Endometrial microvascular endothelial cells (primary cell): Measurements from ENCODE around the gene POLR1A. TPM values are rescaled to one million over a fixed set of nuclear protein-coding genes. Genes with fewer than 3 reads are reported as not detected.

Experiments used
- in situ Hi-C: cut with HindIII; loops from 2 replicates; pipeline ENCODE4 v1.10.0; 2017; ENCODE audit warnings: low sequenced_read_pairs, low pct_unique_long_range_greater_than_20kb; ENCODE audit errors: inconsistent ontology term
- total RNA-seq: library from RNA; depleted of rRNA; stranded (reverse); fragments of >200 nt; gene quantifications from one replicate; pipeline ENCODE4 v1.2.3, GENCODE V29; 2015; ENCODE audit errors: inconsistent ontology term

POLR1A gene
- total RNA-seq, 1 donor from 2014 or later = 20.9 TPM

- in situ Hi-C loops = no loop called here
These were observed 3.5 kb downstream of the POLR1A start for GRCh38 chr2:86102157-86102556.

GRCh38 chr2:86097913-86098312, 7.8 kb downstream of the POLR1A start:
- in situ Hi-C loops = no loop called here

- in situ Hi-C loops = no loop called here
These were observed 8.4 kb downstream of the POLR1A start for GRCh38 chr2:86097114-86097896.

DNA sequence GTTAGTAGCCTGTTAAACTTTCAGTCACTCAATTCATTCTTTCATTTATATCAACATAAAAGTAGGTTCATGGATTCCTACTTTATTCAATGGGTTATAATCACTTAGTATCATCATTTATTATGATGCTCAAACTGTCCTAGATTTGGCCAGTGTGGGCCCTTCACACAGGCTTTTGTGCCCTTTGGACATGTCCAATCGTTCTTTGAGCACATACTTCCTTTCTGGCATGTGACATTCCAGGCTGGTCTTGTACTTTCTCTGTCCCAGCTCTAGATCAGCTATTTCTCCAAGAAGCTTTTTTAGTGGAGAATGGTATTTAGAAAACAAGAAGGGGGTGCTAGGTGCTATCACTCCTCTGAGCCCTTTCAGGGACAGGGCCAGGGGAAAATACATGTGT, 11.5 kb downstream of the POLR1A start:
- in situ Hi-C loops = no loop called here

GRCh38 chr2:86087936-86088850, 17.5 kb downstream of the POLR1A start:
- in situ Hi-C loops = no loop called here

GRCh38 chr2:86082756-86083155, 22.9 kb downstream of the POLR1A start:
- in situ Hi-C loops = no loop called here

DNA sequence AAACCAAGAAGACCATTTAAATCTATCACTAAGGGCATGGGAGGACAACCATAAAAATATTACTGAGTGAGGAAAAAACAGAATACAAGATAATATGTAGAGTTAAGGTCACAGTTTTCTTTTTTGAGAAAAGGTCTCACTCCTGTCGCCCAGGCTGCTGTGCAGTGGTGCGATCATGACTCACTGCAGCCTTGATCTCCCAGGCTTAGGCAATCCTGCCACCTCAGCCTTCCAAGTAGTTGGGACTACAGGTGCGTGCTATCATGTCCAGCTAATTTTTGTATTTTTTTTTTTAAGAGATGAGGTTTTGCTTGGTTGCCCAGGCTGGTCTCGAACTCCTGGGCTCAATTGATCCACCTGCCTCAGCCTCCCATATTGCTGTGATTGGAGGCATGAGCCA, 24.0 kb downstream of the POLR1A start:
- in situ Hi-C loops = no loop called here

DNA sequence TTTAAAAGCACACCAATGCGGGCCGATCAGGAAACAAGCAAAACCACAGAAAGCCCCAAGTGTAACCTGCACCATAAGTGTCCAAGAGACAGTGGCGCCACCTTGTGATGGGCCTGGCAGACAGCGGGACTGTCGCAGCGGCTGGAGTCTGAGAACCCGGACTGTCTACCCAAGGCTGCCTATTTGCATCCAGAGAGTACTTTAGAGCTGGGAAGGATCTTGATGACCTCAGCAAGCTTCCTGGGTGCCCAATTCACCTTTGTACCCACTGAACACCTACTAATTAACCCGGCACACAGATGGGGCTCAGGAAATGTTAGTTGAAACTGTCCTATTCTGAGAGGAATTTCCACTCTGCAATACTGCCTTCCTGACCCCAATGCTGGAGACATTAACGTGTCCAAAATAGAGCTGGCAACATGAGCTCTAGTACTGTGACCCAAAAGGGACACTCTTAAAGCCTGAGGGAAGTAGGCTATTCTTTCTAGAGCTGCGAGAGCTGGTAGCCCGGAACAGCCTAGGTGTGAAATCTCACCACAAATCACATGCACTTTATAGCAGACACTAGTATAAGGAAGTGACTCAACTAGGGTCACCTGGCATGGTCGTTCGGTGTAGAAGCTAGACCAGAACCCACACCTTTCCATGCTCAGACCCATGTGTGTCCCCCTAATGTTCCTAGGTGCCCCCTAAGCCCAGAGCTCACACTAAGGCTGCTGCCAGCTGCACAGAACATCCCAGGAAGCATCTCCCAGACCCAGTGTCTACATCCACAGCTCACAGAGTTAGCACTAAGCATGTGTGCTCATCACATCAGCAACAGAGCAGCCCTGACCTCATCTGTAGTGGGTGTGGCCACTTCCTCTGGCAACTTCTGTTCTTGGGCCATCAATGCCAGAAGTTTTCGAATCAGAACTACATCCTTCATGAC, 25.4 kb downstream of the POLR1A start:
- in situ Hi-C loops = no loop called here

DNA sequence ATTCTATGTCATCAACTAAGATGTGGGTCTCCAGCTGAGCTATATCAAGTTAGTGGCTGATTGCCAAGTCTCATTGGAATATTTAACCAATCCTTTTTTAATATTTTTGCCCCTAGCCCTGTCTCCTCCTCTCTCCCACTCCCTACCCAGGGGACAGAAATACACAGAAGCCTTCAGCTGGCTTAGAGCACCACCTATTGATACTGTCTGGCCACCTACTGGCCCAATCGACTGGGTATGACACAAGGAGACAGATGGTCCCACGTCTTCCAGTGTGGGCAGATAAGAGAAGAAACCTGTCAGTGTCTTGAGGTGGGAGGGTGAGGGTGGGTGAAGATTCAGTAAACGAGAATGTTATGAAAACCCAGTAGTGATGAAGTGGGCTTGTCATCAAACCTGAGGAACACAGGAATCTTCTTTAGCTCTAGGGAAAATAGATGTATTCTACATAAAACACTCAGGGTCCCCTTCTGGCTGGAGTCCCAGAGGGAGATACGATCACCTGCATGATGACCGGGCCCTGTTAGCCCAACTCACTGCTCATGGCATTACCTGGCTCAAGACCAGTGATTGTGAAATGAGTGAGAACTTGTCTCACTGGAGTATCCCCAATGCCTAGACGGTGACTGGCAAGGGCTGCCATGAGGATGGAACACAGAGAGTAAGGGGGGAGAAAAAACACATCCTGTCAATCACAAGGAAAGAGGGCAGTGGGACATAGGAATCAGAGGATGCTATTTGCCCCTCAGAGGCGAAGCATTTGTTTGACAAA, 26.7 kb downstream of the POLR1A start:
- in situ Hi-C loops = no loop called here

- in situ Hi-C loops = no loop called here
These were observed 29.8 kb downstream of the POLR1A start for GRCh38 chr2:86075886-86076285.

GRCh38 chr2:86074811-86075210, 30.9 kb downstream of the POLR1A start:
- in situ Hi-C loops = no loop called here

- in situ Hi-C loops = no loop called here
These were observed 31.4 kb downstream of the POLR1A start for GRCh38 chr2:86074256-86074655.

- in situ Hi-C loops = no loop called here
These were observed 32.5 kb downstream of the POLR1A start for GRCh38 chr2:86073225-86073624.

GRCh38 chr2:86072271-86072858, 33.3 kb downstream of the POLR1A start:
- in situ Hi-C loops = no loop called here

- in situ Hi-C loops = no loop called here
These were observed 34.8 kb downstream of the POLR1A start for GRCh38 chr2:86070868-86071267.

GRCh38 chr2:86069783-86070339, 35.8 kb downstream of the POLR1A start:
- in situ Hi-C loops = no loop called here

- in situ Hi-C loops = no loop called here
These were observed 36.5 kb downstream of the POLR1A start for GRCh38 chr2:86069091-86069685.
